Ramos (cell line): Measurements from ENCODE around the gene GNAT3.

Source experiments
- in situ Hi-C: fragments of 300-500 bp; cut with MboI; formaldehyde crosslinking; loops from one replicate; pipeline ENCODE4 v1.14.3; 2022; ENCODE audit warnings: low sequenced_read_pairs; ENCODE audit not compliant: unreplicated experiment

Gene GNAT3

GRCh38 chr7:80428161-80429054 is 83.5 kb downstream of the GNAT3 start:
- in situ Hi-C loops: no loop called here

GRCh38 chr7:80427218-80427617 is 84.6 kb downstream of the GNAT3 start:
- in situ Hi-C loops: no loop called here

GRCh38 chr7:80420876-80421275 is 91.0 kb downstream of the GNAT3 start:
- in situ Hi-C loops: no loop called here

- in situ Hi-C loops: no loop called here
Measured at GRCh38 chr7:80417211-80417793, 94.6 kb downstream of the GNAT3 start.

GRCh38 chr7:80415522-80415921 is 96.3 kb downstream of the GNAT3 start:
- in situ Hi-C loops: no loop called here

- in situ Hi-C loops: no loop called here
Measured at GRCh38 chr7:80415114-80415513, 96.8 kb downstream of the GNAT3 start.

GRCh38 chr7:80414331-80414730 is 97.5 kb downstream of the GNAT3 start:
- in situ Hi-C loops: no loop called here

- in situ Hi-C loops: no loop called here
Measured at GRCh38 chr7:80413383-80413945, 98.4 kb downstream of the GNAT3 start.

- in situ Hi-C loops: no loop called here
Measured at GRCh38 chr7:80412842-80413241, 99.0 kb downstream of the GNAT3 start.

GRCh38 chr7:80411621-80412020 is 100.2 kb downstream of the GNAT3 start:
- in situ Hi-C loops: no loop called here

- in situ Hi-C loops: no loop called here
Measured at GRCh38 chr7:80410081-80410480, 101.8 kb downstream of the GNAT3 start.
